GM12878 (cell line): ENCODE measurements around the gene SLC35E1. TPM values are rescaled to one million over a fixed set of nuclear protein-coding genes. Genes with fewer than 3 reads are reported as not detected.

ENCODE experiments used
- CBX5 ChIP-seq: sonication (generic); IDR thresholded peaks from 2 replicates; pipeline ENCODE4 v1.6.1; 2016; ENCODE audit warnings: low read depth, moderate library complexity, mild to moderate bottlenecking, inconsistent platforms
- CEBPB ChIP-seq, 2 experiments: fragments of 150-350 bp in 1 of 2; IDR thresholded peaks; 2 replicates each; pipeline ENCODE4 v1.6.1; 2012 to 2014; ENCODE audit warnings: low read depth in 2 of 2, low read length in 2 of 2, borderline replicate concordance in 1 of 2, inconsistent platforms in 1 of 2
- CREM ChIP-seq: IDR thresholded peaks from 2 replicates; pipeline ENCODE4 v1.6.1; 2014; ENCODE audit warnings: antibody characterized with exemption, low read depth
- EP300 ChIP-seq, 2 experiments: fragments of 150-350 bp in 1 of 2; IDR thresholded peaks; 2 replicates each; pipeline ENCODE4 v1.6.1; 2011 to 2012; ENCODE audit warnings: low read depth in 2 of 2, low read length in 2 of 2, borderline replicate concordance in 1 of 2, improper control_type of control experiment in 1 of 2, inconsistent platforms in 1 of 2; ENCODE audit not compliant: control insufficient read depth in 1 of 2
- FOXM1 ChIP-seq: IDR thresholded peaks from 2 replicates; pipeline ENCODE4 v1.6.1; 2012; ENCODE audit warnings: low read depth, mild to moderate bottlenecking, inconsistent platforms, low read length, moderate library complexity
- JUNB ChIP-seq: IDR thresholded peaks from 2 replicates; pipeline ENCODE4 v1.6.1; 2016; ENCODE audit warnings: antibody characterized with exemption, mild to moderate bottlenecking
- MTA3 ChIP-seq: IDR thresholded peaks from 2 replicates; pipeline ENCODE4 v1.6.1; 2012; ENCODE audit warnings: low read length, inconsistent platforms, borderline replicate concordance
- MYC ChIP-seq: IDR thresholded peaks from 2 replicates; pipeline ENCODE4 v1.6.1; 2011; ENCODE audit warnings: mild to moderate bottlenecking, low read length, moderate library complexity, inconsistent platforms; ENCODE audit not compliant: insufficient read depth, insufficient replicate concordance, insufficient read length, severe bottlenecking
- NFXL1 ChIP-seq: fragments of 450-650 bp; IDR thresholded peaks from 2 replicates; pipeline ENCODE4 v1.6.1; 2017; ENCODE audit warnings: antibody characterized with exemption, mild to moderate bottlenecking, borderline replicate concordance
- NRF1 ChIP-seq: conservative IDR thresholded peaks from 2 replicates; pipeline ENCODE4 v1.6.1; 2011; ENCODE audit warnings: mild to moderate bottlenecking, low read depth, low read length, improper control_type of control experiment
- RAD21 ChIP-seq: IDR thresholded peaks from 2 replicates; pipeline ENCODE4 v1.6.1; 2011; ENCODE audit warnings: mild to moderate bottlenecking, low read depth, low read length, moderate library complexity; ENCODE audit not compliant: insufficient read depth
- RAD51 ChIP-seq: fragments of 450-650 bp; IDR thresholded peaks from 2 replicates; pipeline ENCODE4 v1.6.1; 2016; ENCODE audit warnings: moderate library complexity, mild to moderate bottlenecking, inconsistent platforms
- SIN3A ChIP-seq: IDR thresholded peaks from 2 replicates; pipeline ENCODE4 v1.6.1; 2012; ENCODE audit warnings: low read depth, low read length, improper control_type of control experiment
- SIX5 ChIP-seq: IDR thresholded peaks from 2 replicates; pipeline ENCODE4 v1.6.1; 2011; ENCODE audit warnings: mild to moderate bottlenecking, low read depth, low read length, moderate library complexity; ENCODE audit not compliant: severe bottlenecking
- SMAD1 ChIP-seq: fragments of 450-650 bp; IDR thresholded peaks from 2 replicates; pipeline ENCODE4 v1.6.1; 2018; ENCODE audit warnings: mild to moderate bottlenecking, low read depth; ENCODE audit not compliant: partially characterized antibody
- SMARCA5 ChIP-seq: fragments of 450-650 bp; IDR thresholded peaks from 2 replicates; pipeline ENCODE4 v1.6.1; 2017; ENCODE audit warnings: mild to moderate bottlenecking
- SRF ChIP-seq, 2 experiments: IDR thresholded peaks; 2 replicates each; pipeline ENCODE4 v1.6.1; 2011; ENCODE audit warnings: low read depth in 2 of 2, low read length in 2 of 2, mild to moderate bottlenecking in 1 of 2, moderate library complexity in 1 of 2
- TARDBP ChIP-seq: IDR thresholded peaks from 2 replicates; pipeline ENCODE4 v1.6.1; 2016; ENCODE audit warnings: borderline replicate concordance
- ZNF622 ChIP-seq: fragments of 450-650 bp; IDR thresholded peaks from 2 replicates; pipeline ENCODE4 v1.6.1; 2017; ENCODE audit warnings: mild to moderate bottlenecking, inconsistent platforms
- polyA plus RNA-seq, 11 experiments: library from polyadenylated mRNA; depleted of rRNA in 4 of 11; unstranded in 6 of 11; stranded (reverse) in 5 of 11; fragments of >200 nt; fragmentation: Nextera tagmentation in 4 of 11; fragmentation: Illumina TruSeq in 1 of 11; extraction: Ambion mirVana in 4 of 11; extraction: Trizol in 1 of 11; gene quantifications; 1 replicate in 1 of 11; 2 replicates in 10 of 11; pipeline versions ENCODE4 v1.2.1 to v1.2.3, GENCODE V29; 2011 to 2016; ENCODE audit warnings: inconsistent platforms in 2 of 11, missing spikeins in 2 of 11, low read depth in 1 of 11
- total RNA-seq, 4 experiments: library from RNA; depleted of rRNA in 3 of 4; stranded (reverse); fragments of >200 nt in 3 of 4; fragmentation: Illumina TruSeq in 1 of 4; extraction: Trizol in 1 of 4; gene quantifications; 2 replicates each; pipeline versions ENCODE4 v1.2.1 to v1.2.3, GENCODE V29; 2013 to 2021
- TF ChIP-seq, protein P1 (sequence below): fragments of 450-650 bp; IDR thresholded peaks from 2 replicates; pipeline ENCODE4 v1.6.1; 2017; ENCODE audit warnings: antibody characterized with exemption, mild to moderate bottlenecking, moderate library complexity
- TF ChIP-seq, protein P2 (sequence below): fragments of 450-650 bp; formaldehyde crosslinking; IDR thresholded peaks from 2 replicates; pipeline ENCODE4 v1.5.0; 2022; ENCODE audit warnings: mild to moderate bottlenecking, missing genetic modification characterization
- TF ChIP-seq, protein P3 (sequence below): fragments of 450-650 bp; IDR thresholded peaks from 2 replicates; pipeline ENCODE4 v1.6.1; 2017; ENCODE audit warnings: mild to moderate bottlenecking, low read depth, inconsistent platforms; ENCODE audit not compliant: poor library complexity, severe bottlenecking

The SLC35E1 gene
- total and polyA plus RNA-seq, 10 of the 15 experiments (the other 5 are each of a cell fraction or from before 2014, with no cell fraction given), result 11.3 to 37.7 (median 22.1) TPM

DNA sequence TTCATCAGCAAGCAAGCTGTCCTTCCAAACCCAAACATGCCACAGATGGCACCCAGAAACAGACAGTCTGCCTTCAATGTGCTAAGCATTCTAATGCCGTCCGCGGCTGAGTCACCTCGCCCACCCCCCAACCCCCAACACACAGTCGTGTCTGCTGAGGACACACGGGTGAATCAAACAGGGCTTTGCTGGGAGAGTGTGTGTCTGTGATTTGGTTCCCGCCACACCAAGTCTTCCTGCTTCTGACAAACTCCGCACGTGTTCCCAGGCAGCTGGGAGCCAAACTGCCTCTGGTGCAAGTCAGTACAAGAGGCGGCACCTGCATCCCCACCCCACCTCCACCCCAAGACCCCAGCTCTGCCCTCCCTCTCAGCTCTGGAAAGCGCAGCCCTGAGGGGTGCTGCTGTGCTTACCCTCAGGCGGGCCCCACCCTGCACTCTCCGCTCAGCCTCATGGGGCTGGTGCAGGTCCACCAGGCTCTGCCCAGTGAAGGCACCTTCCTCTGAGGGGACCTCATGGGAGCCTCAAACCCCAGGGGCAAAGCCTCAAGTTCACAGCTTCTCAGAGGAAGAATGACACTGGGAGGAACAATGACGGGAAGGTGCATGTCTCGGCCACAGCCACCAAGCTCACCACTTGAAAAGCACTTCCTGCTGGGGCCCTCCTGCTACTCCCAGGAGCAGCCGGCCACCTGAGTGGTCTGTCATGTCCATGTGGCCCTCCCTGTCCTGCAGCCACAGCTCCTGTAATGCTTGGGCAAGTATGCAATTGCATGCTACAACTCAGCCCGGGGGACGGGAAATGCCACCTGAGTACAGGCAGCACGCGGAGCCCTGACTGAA, 15.0 kb upstream of the SLC35E1 start (continued):
- TF ChIP-seq, protein P1, sequence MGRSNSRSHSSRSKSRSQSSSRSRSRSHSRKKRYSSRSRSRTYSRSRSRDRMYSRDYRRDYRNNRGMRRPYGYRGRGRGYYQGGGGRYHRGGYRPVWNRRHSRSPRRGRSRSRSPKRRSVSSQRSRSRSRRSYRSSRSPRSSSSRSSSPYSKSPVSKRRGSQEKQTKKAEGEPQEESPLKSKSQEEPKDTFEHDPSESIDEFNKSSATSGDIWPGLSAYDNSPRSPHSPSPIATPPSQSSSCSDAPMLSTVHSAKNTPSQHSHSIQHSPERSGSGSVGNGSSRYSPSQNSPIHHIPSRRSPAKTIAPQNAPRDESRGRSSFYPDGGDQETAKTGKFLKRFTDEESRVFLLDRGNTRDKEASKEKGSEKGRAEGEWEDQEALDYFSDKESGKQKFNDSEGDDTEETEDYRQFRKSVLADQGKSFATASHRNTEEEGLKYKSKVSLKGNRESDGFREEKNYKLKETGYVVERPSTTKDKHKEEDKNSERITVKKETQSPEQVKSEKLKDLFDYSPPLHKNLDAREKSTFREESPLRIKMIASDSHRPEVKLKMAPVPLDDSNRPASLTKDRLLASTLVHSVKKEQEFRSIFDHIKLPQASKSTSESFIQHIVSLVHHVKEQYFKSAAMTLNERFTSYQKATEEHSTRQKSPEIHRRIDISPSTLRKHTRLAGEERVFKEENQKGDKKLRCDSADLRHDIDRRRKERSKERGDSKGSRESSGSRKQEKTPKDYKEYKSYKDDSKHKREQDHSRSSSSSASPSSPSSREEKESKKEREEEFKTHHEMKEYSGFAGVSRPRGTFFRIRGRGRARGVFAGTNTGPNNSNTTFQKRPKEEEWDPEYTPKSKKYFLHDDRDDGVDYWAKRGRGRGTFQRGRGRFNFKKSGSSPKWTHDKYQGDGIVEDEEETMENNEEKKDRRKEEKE, result no peak
- peak; percentile 75 for TF ChIP-seq SMAD1
- TF ChIP-seq SIX5, result no peak
- no peak for TF ChIP-seq FOXM1
- peak; percentile 79 to 81; a peak in 3 of 4 replicates for TF ChIP-seq EP300 (IDR thresholded peaks at IDR 0.05; ENCODE audit: borderline replicate concordance in 1 of 2, control insufficient read depth in 1 of 2, low read depth in 2 of 2, low read length in 2 of 2)
- TF ChIP-seq CEBPB (IDR thresholded peaks at IDR 0.05; ENCODE audit: borderline replicate concordance in 1 of 2, low read depth in 2 of 2, low read length in 2 of 2), result no peak
- TF ChIP-seq RAD21, result no peak
- no peak for TF ChIP-seq TARDBP
- peak; percentile 54 for TF ChIP-seq SIN3A
- no peak for TF ChIP-seq JUNB
- TF ChIP-seq MTA3, result no peak
- TF ChIP-seq, protein P2, sequence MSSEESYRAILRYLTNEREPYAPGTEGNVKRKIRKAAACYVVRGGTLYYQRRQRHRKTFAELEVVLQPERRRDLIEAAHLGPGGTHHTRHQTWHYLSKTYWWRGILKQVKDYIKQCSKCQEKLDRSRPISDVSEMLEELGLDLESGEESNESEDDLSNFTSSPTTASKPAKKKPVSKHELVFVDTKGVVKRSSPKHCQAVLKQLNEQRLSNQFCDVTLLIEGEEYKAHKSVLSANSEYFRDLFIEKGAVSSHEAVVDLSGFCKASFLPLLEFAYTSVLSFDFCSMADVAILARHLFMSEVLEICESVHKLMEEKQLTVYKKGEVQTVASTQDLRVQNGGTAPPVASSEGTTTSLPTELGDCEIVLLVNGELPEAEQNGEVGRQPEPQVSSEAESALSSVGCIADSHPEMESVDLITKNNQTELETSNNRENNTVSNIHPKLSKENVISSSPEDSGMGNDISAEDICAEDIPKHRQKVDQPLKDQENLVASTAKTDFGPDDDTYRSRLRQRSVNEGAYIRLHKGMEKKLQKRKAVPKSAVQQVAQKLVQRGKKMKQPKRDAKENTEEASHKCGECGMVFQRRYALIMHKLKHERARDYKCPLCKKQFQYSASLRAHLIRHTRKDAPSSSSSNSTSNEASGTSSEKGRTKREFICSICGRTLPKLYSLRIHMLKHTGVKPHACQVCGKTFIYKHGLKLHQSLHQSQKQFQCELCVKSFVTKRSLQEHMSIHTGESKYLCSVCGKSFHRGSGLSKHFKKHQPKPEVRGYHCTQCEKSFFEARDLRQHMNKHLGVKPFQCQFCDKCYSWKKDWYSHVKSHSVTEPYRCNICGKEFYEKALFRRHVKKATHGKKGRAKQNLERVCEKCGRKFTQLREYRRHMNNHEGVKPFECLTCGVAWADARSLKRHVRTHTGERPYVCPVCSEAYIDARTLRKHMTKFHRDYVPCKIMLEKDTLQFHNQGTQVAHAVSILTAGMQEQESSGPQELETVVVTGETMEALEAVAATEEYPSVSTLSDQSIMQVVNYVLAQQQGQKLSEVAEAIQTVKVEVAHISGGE (CRISPR knock-in tag), result no peak
- no peak for TF ChIP-seq CBX5
- peak; percentile 4; the same call in 1 of the 2 replicates for TF ChIP-seq CREM
- peak; percentile 62 for TF ChIP-seq SMARCA5
- peak; percentile 60; the same call in 1 of the 2 replicates for TF ChIP-seq RAD51
- no peak for TF ChIP-seq NFXL1
- TF ChIP-seq, protein P3, sequence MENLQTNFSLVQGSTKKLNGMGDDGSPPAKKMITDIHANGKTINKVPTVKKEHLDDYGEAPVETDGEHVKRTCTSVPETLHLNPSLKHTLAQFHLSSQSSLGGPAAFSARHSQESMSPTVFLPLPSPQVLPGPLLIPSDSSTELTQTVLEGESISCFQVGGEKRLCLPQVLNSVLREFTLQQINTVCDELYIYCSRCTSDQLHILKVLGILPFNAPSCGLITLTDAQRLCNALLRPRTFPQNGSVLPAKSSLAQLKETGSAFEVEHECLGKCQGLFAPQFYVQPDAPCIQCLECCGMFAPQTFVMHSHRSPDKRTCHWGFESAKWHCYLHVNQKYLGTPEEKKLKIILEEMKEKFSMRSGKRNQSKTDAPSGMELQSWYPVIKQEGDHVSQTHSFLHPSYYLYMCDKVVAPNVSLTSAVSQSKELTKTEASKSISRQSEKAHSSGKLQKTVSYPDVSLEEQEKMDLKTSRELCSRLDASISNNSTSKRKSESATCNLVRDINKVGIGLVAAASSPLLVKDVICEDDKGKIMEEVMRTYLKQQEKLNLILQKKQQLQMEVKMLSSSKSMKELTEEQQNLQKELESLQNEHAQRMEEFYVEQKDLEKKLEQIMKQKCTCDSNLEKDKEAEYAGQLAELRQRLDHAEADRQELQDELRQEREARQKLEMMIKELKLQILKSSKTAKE, result peak; percentile 37
- TF ChIP-seq NRF1, result no peak
- TF ChIP-seq ZNF622, result no peak
- TF ChIP-seq MYC, result no peak
- no peak for TF ChIP-seq SRF (IDR thresholded peaks at IDR 0.05; ENCODE audit: low read depth in 2 of 2, low read length in 2 of 2)
